ENCODE results near the gene ALDH1B1. TPM values are rescaled to one million over a fixed set of nuclear protein-coding genes. Genes with fewer than 3 reads are reported as not detected.

Gene ALDH1B1
- total RNA-seq, 1 experiment from 2014 or later: 46.6 TPM

- POLR2A ChIA-PET: no interaction called here
- no peak overlapping the region for H3K9ac ChIP-seq (ENCODE audit: low read length)
- H3K79me2 ChIP-seq (ENCODE audit: insufficient read depth, low read length): peaks cover 44% of the 10 kb centered on the region
- intact Hi-C loops (cut with micrococcal nuclease): loop anchor here (10.0 kb wide), 1 partner anchor 910 kb away; the partner anchor contains the start of gene POLR1E
- peaks cover 3 to 30% of the 10 kb centered on the region in 2 experiments; a peak in 3 of 4 replicates for H3K36me3 ChIP-seq (ENCODE audit: control insufficient read depth in 1 of 2, insufficient read depth in 2 of 2, low read length in 2 of 2)
- no peak overlapping the region for H2AFZ ChIP-seq (ENCODE audit: low read depth, low read length, poor library complexity, severe bottlenecking)
- no peak overlapping the region for H3K4me3 ChIP-seq (replicated peaks in 1 of 2; ENCODE audit: low read depth in 1 of 2, low read length in 2 of 2)
- no peak for ATAC-seq
- H4K20me1 ChIP-seq (ENCODE audit: insufficient read depth): no peaks in the 10 kb centered on the region
- DNase-seq (ENCODE audit: low read depth, low spot score): no peak
- no peaks in the 10 kb centered on the region for H3K9me3 ChIP-seq (ENCODE audit: control insufficient read depth in 1 of 2, insufficient read depth in 1 of 2, low read depth in 1 of 2, low read length in 2 of 2)
- RAD21 ChIA-PET (ENCODE audit: low non-redundant PET in 1 of 2, low total read pairs in 2 of 2, uncharacterized antibody in 2 of 2, unreplicated experiment in 2 of 2): no interaction called here
- no peak for TF ChIP-seq EZH2 (IDR thresholded peaks at IDR 0.05)
- no peak for TF ChIP-seq ELF1 (IDR thresholded peaks at IDR 0.05; ENCODE audit: borderline replicate concordance, low read depth)
- TF ChIP-seq POLR2A (IDR thresholded peaks at IDR 0.05; ENCODE audit: borderline replicate concordance, extremely low read depth, insufficient read depth, insufficient read length): no peak
- no peaks in the 10 kb centered on the region for H3K27me3 ChIP-seq (ENCODE audit: insufficient read depth, low read length)
- CTCF ChIA-PET: no interaction called here
- peaks cover 5 to 13% of the 10 kb centered on the region in 2 experiments; a peak in 3 of 4 replicates for H3K4me1 ChIP-seq (ENCODE audit: control insufficient read depth in 1 of 2, insufficient read depth in 2 of 2, low read length in 2 of 2)
- no peaks in the 10 kb centered on the region for H3K9me2 ChIP-seq (ENCODE audit: insufficient read depth)
- H3K27ac ChIP-seq (ENCODE audit: low read depth, low read length): no peak overlapping the region
- 0 out of 2 replicates have a peak overlapping the region, but pooled peaks have one; percentile 81 for H3K4me2 ChIP-seq (ENCODE audit: low read length)
- no TSS peak for BruUV-seq (replicated peaks)
These were observed 1.9 kb downstream of the ALDH1B1 start for GRCh38 chr9:38394416-38394815.

GRCh38 chr9:38395653-38396370 is 3.3 kb downstream of the ALDH1B1 start:
- ChIA-PET CTCF (no interaction called here), POLR2A (no interaction called here), RAD21 (ENCODE audit: low non-redundant PET in 1 of 2, low total read pairs in 2 of 2, uncharacterized antibody in 2 of 2, unreplicated experiment in 2 of 2) (no interaction called here)
- Histone ChIP-seq H3K27me3 (ENCODE audit: insufficient read depth, low read length) (no peaks in the 10 kb centered on the region), H3K9me3 (ENCODE audit: control insufficient read depth in 1 of 2, insufficient read depth in 1 of 2, low read depth in 1 of 2, low read length in 2 of 2) (no peaks in the 10 kb centered on the region), H3K9me2 (ENCODE audit: insufficient read depth) (no peaks in the 10 kb centered on the region), H3K4me2 (ENCODE audit: low read length) (no peak overlapping the region), H3K4me1 (ENCODE audit: control insufficient read depth in 1 of 2, insufficient read depth in 2 of 2, low read length in 2 of 2) (peaks cover 5 to 13% of the 10 kb centered on the region in 2 experiments; a peak in 3 of 4 replicates), H4K20me1 (ENCODE audit: insufficient read depth) (no peaks in the 10 kb centered on the region), H3K4me3 (replicated peaks in 1 of 2; ENCODE audit: low read depth in 1 of 2, low read length in 2 of 2) (no peak overlapping the region), H3K27ac (ENCODE audit: low read depth, low read length) (no peak overlapping the region), H3K79me2 (ENCODE audit: insufficient read depth, low read length) (peaks cover 44% of the 10 kb centered on the region), H3K9ac (ENCODE audit: low read length) (no peak overlapping the region), H3K36me3 (ENCODE audit: control insufficient read depth in 1 of 2, insufficient read depth in 2 of 2, low read length in 2 of 2) (peaks cover 3 to 30% of the 10 kb centered on the region in 2 experiments; a peak in 3 of 4 replicates), H2AFZ (ENCODE audit: low read depth, low read length, poor library complexity, severe bottlenecking) (no peak overlapping the region)
- BruUV-seq (replicated peaks): no TSS peak
- TF ChIP-seq YY1 (IDR thresholded peaks at IDR 0.05; ENCODE audit: extremely low read depth, insufficient replicate concordance, low read depth, low read length) (no peak), ZNF274 (IDR thresholded peaks at IDR 0.05; ENCODE audit: low read depth, low read length) (no peak), EGR1 (IDR thresholded peaks at IDR 0.05; ENCODE audit: low read depth) (no peak)
- ATAC-seq: no peak
- intact Hi-C loops (cut with micrococcal nuclease): loop anchor here (10.0 kb wide), 1 partner anchor 911 kb away; the partner anchor contains the start of gene POLR1E
- DNase-seq (ENCODE audit: low read depth, low spot score): no peak

Data from HCT116 (cell line).